D721Med (cell line): ENCODE data around the gene ELF2.

Experiments
- DNase-seq: peaks from one replicate; pipeline ENCODE4 v3.0.0; 2011; ENCODE audit warnings: low spot score; ENCODE audit not compliant: insufficient read length
- FAIRE-seq: peaks from 2 replicates; lab custom pipeline; 2011; peaks lifted over from hg19 to GRCh38; lab: Jason Lieb, UNC
- TF ChIP-seq, protein P1 (sequence below): IDR thresholded peaks from 2 replicates; pipeline ENCODE4 v1.5.1; 2012; ENCODE audit warnings: mild to moderate bottlenecking, control low read depth; ENCODE audit not compliant: insufficient read depth; ENCODE audit errors: missing control alignments

ELF2 gene

DNA sequence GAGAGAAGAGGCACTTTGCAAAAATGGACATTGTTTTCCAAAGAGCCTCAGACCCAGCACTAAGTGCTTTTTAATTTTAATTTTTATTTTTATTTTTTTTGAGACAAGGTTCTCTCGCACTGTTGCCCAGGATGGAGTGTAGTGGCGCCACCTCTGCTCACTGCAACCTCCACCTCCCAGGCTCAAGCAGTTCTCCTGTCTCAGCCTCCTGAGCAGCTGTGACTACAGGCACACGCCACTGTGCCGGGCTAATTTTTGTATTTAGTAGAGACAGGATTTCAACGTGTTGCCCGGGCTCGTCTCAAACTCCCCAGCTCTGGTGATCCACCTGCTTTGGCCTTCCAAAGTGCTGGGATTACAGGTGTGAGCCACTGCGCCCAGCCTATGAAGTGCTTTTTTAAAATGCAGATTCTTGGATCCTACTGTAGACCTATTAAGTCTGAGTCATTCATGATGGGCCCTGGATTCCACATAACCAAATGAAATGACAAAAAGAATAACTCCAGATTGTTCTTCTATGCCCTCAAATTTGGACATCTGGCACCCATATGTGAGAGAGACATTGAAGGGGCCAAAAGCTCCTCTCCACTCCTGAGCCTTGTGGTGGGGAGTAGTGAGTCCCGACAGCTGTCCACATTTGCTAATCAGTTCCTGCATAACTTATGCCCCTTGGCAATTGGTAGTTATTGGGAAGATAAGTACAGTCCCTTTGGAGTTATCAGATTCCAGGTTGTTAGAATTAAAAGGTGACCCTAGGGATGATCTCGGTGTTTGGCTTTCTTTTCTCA lies 157.9 kb downstream of the ELF2 start:
- DNase-seq (no peak), FAIRE-seq (no peak)
- TF ChIP-seq, protein P1, sequence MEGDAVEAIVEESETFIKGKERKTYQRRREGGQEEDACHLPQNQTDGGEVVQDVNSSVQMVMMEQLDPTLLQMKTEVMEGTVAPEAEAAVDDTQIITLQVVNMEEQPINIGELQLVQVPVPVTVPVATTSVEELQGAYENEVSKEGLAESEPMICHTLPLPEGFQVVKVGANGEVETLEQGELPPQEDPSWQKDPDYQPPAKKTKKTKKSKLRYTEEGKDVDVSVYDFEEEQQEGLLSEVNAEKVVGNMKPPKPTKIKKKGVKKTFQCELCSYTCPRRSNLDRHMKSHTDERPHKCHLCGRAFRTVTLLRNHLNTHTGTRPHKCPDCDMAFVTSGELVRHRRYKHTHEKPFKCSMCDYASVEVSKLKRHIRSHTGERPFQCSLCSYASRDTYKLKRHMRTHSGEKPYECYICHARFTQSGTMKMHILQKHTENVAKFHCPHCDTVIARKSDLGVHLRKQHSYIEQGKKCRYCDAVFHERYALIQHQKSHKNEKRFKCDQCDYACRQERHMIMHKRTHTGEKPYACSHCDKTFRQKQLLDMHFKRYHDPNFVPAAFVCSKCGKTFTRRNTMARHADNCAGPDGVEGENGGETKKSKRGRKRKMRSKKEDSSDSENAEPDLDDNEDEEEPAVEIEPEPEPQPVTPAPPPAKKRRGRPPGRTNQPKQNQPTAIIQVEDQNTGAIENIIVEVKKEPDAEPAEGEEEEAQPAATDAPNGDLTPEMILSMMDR = no peak

DNA sequence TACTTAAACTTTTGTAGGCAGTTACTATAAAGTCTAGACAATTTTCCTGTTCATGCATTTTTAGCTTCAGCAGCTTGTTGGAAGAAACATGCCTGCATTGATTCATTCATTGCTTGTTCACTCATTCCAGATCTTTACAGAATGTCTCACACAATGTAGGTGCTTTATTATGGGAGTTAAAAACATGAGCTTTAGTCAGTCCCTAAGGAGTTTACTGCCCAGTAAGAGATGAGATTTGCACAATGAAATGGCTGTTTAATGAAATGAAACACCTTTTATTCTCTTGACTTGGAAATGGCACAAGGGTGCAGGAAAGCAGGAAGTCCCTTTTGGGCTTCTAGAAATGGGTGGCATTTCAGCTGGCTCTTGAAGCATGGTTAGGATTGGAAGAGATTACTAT lies 158.5 kb downstream of the ELF2 start:
- FAIRE-seq = no peak
- TF ChIP-seq, protein P1 = no peak

DNA sequence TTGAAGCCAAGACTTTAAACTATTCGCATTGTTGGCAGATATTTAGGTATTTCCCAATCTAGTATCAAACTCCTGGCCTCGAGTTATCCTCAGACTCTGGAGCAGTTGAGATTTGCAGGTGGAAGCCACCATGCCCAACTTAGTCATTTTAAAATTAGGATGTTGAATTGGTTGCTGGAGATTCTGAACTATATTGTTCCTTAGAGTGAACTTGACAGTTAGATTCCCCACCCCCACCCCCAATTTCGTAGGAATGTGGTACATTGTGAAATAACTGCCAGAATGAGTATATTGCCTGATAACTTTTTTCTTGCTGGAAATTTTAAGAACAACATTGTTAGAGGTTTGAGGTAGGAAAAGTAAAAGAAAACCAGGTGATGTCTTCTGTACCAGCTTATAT lies 159.2 kb downstream of the ELF2 start:
- TF ChIP-seq, protein P1 = no peak
- FAIRE-seq (no peak), DNase-seq (no peak)

More for the DNA sequence above, 158.5 kb downstream of the ELF2 start:
- no peak for DNase-seq

DNA sequence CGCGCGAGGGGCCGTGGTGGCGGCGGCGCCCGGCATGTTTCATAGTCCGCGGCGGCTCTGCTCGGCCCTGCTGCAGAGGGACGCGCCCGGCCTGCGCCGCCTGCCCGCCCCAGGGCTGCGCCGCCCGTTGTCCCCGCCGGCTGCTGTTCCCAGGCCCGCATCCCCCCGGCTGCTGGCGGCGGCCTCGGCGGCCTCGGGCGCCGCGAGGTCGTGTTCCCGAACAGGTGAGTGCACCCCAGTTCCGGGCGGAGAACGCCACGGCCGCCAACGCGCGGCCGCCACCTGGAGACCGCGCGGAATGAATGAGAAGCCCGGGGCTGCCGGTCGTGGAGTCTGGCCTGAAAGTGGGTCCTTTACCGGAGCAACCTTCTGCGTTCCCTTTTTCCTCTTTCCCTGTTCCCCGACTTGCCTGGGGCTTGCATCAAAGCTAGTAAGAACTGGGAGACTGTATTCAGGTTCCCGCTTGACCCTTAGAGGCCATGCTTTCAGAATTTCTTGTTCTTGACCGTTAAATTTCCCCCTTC lies 161.0 kb downstream of the ELF2 start:
- FAIRE-seq (no peak), DNase-seq (no peak)
- TF ChIP-seq, protein P1 = no peak

DNA sequence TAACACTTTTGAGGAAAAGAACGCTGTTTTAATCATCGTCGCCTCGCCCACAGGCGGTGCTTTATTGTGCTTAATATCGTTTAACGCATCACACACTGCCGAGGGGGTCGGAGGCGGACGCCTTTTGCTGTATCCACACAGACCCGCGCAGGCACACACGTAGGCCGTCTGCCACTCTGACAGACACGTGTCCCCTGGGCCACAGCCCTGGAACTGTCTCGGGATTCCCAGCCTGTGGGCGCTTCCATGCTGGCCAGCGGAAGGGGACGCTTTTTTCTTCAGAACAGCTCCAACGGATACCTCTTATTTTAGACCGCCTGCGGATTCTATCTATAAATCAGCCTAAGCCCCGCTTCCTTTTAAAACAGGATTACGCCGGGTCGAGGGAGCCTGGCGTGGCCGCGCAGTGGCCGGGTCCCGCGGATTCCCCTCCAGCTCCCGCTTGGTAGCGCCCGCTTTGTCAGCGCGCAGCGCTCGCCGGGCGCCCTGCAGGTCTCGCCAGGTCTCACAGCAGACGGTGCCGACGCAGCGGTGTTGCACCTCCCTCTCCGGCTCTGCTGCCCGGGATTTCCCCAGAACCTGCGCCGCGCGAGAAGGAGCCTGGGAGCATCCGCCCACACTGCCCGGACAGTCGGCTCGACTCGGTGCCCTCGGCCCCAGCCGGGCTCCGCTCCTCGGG lies 161.6 kb downstream of the ELF2 start, which contains the start of gene NOCT:
NOCT (plus strand) TSS at position 513 of the 679 bp plus-strand sequence. CDS start 201 bp downstream, outside the sequence.
- TF ChIP-seq, protein P1 = no peak
- FAIRE-seq (no peak), DNase-seq (peak; percentile 66)

DNA sequence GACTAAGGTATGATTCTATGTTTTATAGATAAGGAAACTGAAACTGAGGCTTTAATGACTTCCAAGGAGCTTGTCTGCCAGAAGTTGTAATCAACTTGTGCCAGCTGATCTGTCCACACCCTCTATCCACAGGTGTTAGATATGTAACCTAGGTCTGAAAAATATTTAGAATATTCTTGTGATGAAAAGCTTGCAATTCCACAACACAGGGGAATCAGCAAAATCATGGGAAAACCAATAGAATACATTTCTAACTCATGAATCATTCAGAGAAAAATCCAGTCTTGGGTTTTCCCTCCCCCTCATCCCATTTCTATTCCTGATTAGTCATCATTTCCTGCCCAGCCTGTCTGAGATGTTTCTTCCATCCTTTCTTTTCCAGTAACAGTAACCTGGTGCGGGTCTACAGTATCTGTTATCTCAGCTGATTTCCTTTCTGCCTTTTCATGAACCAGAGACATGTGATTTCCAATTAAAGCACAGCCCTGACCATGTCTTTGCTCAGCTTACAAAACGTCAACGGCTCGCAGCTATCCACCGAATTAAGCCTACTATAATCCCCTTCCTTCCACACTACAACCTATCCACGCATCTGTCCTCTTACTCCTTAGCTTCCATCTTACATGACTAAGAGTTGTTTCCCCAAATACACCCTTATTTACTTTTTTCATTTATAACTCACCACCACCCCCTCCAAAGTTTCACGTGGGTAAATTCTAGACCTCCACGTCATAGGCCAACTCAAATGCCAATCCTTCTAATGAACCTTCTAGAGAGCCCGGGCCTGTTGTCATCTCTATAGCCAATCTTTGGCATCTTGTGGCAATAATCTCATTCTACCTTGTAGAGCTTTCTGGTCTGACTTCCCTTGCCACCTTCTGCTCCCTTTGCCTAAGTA lies 162.4 kb downstream of the ELF2 start:
- TF ChIP-seq, protein P1 = no peak
- FAIRE-seq (no peak), DNase-seq (no peak)
